Glutamatergic neuron (in vitro differentiated cells): ENCODE measurements around the gene HIGD2A. TPM values are rescaled to one million over a fixed set of nuclear protein-coding genes. Genes with fewer than 3 reads are reported as not detected.

Experiments used
- DNase-seq: peaks from one replicate; pipeline ENCODE4 v3.0.0; 2022
- H3K27ac Mint-ChIP-seq: one replicate; pipeline ENCODE4 v1.8.0; 2020; ENCODE audit warnings: mild to moderate bottlenecking, mixed read lengths, inconsistent platforms; ENCODE audit not compliant: unreplicated experiment
- H3K27me3 Mint-ChIP-seq: one replicate; pipeline ENCODE4 v1.8.0; 2020; ENCODE audit warnings: mild to moderate bottlenecking, moderate library complexity, mixed read lengths, inconsistent platforms; ENCODE audit not compliant: unreplicated experiment
- H3K36me3 Mint-ChIP-seq: one replicate; pipeline ENCODE4 v1.8.0; 2020; ENCODE audit warnings: mild to moderate bottlenecking, mixed read lengths, inconsistent platforms; ENCODE audit not compliant: unreplicated experiment
- H3K4me1 Mint-ChIP-seq: one replicate; pipeline ENCODE4 v1.8.0; 2020; ENCODE audit warnings: mild to moderate bottlenecking, low read depth, mixed read lengths, inconsistent platforms; ENCODE audit not compliant: unreplicated experiment
- H3K4me3 Mint-ChIP-seq: one replicate; pipeline ENCODE4 v1.8.0; 2020; ENCODE audit warnings: mild to moderate bottlenecking, mixed read lengths, inconsistent platforms; ENCODE audit not compliant: unreplicated experiment
- H3K9me3 Mint-ChIP-seq: one replicate; pipeline ENCODE4 v1.8.0; 2020; ENCODE audit warnings: mild to moderate bottlenecking, moderate library complexity, mixed read lengths, inconsistent platforms; ENCODE audit not compliant: unreplicated experiment
- total RNA-seq: library from RNA; stranded (reverse); fragmentation: NEBNext Ultra II Directional; extraction: Animal tissue kit (Norgen Biotek cat#: 25700); gene quantifications from one replicate; pipeline ENCODE4 v1.2.1, GENCODE V29; 2021; ENCODE audit not compliant: unreplicated experiment
- TF ChIP-seq, protein P1 (sequence below): fragments of 200-600 bp; sonication (generic); IDR thresholded peaks from one replicate; pipeline ENCODE4 v1.5.0; 2021; ENCODE audit not compliant: partially characterized antibody, unreplicated experiment

HIGD2A gene
- total RNA-seq, 1 donor from 2014 or later: 103 TPM

DNA sequence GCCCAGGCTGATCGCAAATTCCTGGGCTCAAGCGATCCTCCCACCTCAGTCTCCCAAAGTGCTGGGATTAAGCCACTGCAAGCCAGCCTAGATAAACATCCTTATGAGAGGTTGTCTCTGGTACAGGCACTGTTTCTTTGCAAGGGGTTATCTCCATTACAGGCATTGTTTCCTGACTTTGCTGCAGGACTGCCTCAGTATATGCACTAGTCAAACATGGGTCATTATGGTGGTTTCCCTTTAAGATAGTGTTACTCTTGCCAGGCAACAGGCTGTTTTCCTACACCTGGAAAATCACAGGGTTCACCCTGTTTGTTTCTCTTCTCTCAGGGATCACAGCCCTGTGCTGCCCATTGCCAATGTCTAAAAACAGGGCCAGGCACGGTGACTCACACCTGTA lies 35.6 kb downstream of the HIGD2A start:
- Mint-ChIP-seq H3K27me3 (peaks cover 2% of the 10 kb centered on the region), H3K9me3 (peaks cover 8% of the 10 kb centered on the region), H3K4me3 (no peak overlapping the region), H3K36me3 (peaks cover 5% of the 10 kb centered on the region), H3K4me1 (no peaks in the 10 kb centered on the region), H3K27ac (no peak overlapping the region)
- DNase-seq: no peak
- TF ChIP-seq, protein P1, sequence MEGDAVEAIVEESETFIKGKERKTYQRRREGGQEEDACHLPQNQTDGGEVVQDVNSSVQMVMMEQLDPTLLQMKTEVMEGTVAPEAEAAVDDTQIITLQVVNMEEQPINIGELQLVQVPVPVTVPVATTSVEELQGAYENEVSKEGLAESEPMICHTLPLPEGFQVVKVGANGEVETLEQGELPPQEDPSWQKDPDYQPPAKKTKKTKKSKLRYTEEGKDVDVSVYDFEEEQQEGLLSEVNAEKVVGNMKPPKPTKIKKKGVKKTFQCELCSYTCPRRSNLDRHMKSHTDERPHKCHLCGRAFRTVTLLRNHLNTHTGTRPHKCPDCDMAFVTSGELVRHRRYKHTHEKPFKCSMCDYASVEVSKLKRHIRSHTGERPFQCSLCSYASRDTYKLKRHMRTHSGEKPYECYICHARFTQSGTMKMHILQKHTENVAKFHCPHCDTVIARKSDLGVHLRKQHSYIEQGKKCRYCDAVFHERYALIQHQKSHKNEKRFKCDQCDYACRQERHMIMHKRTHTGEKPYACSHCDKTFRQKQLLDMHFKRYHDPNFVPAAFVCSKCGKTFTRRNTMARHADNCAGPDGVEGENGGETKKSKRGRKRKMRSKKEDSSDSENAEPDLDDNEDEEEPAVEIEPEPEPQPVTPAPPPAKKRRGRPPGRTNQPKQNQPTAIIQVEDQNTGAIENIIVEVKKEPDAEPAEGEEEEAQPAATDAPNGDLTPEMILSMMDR: no peak

DNA sequence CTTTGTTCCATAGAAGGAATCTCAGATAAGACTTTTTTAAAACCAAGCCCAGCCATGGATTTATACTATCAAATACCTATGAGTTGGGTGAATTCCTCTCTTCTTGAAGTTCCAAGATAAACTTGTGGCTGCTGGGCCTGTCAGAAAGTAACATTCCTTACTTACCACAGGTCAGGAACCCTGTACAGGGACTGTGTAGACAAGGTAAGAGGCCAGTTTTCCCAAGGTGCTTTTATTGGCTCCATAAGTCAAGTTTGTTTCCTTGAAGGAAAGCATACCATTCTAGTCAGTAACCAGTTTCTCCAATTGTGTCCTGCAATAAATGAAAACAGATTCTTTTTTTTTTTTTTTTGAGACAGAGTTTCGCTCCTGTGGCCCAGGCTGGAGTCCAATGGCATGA lies 36.6 kb downstream of the HIGD2A start:
- peaks cover 5% of the 10 kb centered on the region for H3K36me3 Mint-ChIP-seq
- TF ChIP-seq, protein P1: no peak
- H3K4me1 Mint-ChIP-seq: no peaks in the 10 kb centered on the region
- H3K27me3 Mint-ChIP-seq: peaks cover 2% of the 10 kb centered on the region
- H3K9me3 Mint-ChIP-seq: peaks cover 7% of the 10 kb centered on the region
- no peak for DNase-seq
- H3K27ac Mint-ChIP-seq: no peak overlapping the region
- H3K4me3 Mint-ChIP-seq: no peak overlapping the region

DNA sequence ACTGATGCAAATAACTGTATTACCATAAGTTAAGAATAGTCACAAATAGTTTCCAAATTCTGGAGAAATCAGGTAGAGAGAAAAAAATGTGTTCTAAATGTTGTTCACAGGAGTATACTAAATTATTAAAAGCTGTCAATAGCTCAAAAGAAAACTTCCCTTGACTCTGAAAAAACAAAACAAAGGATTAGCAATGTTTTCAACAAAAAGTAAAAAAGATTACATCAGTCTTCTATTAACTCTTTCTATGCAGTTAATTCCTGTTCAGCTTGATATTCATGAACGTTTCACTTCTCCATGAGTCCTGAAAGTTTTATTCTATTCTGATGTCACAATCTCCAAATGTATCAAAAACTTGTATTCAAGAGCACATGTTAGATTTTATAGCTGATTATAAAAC lies 37.2 kb downstream of the HIGD2A start:
- H3K27ac Mint-ChIP-seq: no peak overlapping the region
- no peak for DNase-seq
- H3K4me1 Mint-ChIP-seq: no peaks in the 10 kb centered on the region
- no peak overlapping the region for H3K4me3 Mint-ChIP-seq
- H3K36me3 Mint-ChIP-seq: no peaks in the 10 kb centered on the region
- peaks cover 2% of the 10 kb centered on the region for H3K27me3 Mint-ChIP-seq
- TF ChIP-seq, protein P1: no peak
- H3K9me3 Mint-ChIP-seq: peaks cover 6% of the 10 kb centered on the region

DNA sequence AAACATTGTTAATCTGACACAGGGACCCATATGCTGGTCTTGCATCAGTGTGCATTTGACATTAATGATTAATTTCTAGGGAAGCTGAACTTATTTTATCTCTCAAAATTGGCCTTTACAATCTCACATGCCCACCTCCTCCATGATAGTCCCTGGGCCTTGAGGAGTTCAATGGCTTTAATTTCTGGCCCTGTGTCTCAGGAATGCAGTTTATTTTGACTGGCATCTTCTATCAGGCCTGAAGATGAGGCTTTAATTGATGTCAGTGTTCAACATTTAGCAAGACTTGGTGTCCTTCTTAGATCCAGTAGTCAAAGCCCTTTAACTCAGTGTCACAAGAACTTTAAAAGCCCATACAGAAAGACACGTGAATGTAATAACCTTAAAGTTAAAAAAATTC lies 38.3 kb downstream of the HIGD2A start:
- no peak overlapping the region for H3K27ac Mint-ChIP-seq

GRCh38 chr5:176427971-176428370 lies 39.4 kb downstream of the HIGD2A start:
- Mint-ChIP-seq H3K4me1 (no peaks in the 10 kb centered on the region), H3K27me3 (peaks cover 5% of the 10 kb centered on the region), H3K4me3 (no peak overlapping the region), H3K9me3 (peaks cover 10% of the 10 kb centered on the region), H3K27ac (no peak overlapping the region), H3K36me3 (peaks cover 7% of the 10 kb centered on the region)
- TF ChIP-seq, protein P1: no peak
- DNase-seq: no peak

More for the DNA sequence above, 38.3 kb downstream of the HIGD2A start:
- H3K36me3 Mint-ChIP-seq: peaks cover under 1% of the 10 kb centered on the region
- no peaks in the 10 kb centered on the region for H3K4me1 Mint-ChIP-seq
- H3K4me3 Mint-ChIP-seq: no peak overlapping the region
- H3K9me3 Mint-ChIP-seq: peaks cover 6% of the 10 kb centered on the region
- DNase-seq: no peak
- H3K27me3 Mint-ChIP-seq: peaks cover 2% of the 10 kb centered on the region
- TF ChIP-seq, protein P1: no peak
